ENCODE results near the gene LKAAEAR1. TPM values are rescaled to one million over a fixed set of nuclear protein-coding genes. Genes with fewer than 3 reads are reported as not detected.

LKAAEAR1 gene
- total and polyA plus RNA-seq, 9 of the 15 experiments (the other 6 are each of a cell fraction or from before 2014, with no cell fraction given) = not detected

GRCh38 chr20:64042054-64042781, 42.0 kb downstream of the LKAAEAR1 start (continued):
- no peak for TF ChIP-seq XRCC4 (IDR thresholded peaks at IDR 0.05; ENCODE audit: extremely low read depth, insufficient read depth, insufficient read length)
- peak; percentile 69; the same call in 1 of the 2 replicates for TF ChIP-seq PHF8 (IDR thresholded peaks at IDR 0.05; ENCODE audit: borderline replicate concordance, low read length)
- TF ChIP-seq CBX2 (IDR thresholded peaks at IDR 0.05; ENCODE audit: insufficient read depth, low read length, poor library complexity, severe bottlenecking) = no peak
- TF ChIP-seq TBP (optimal IDR thresholded peaks at IDR 0.05; ENCODE audit: low read depth, low read length) = peak; percentile 46
- 0 out of 2 replicates have a peak, but pooled peaks have one; percentile 49 for TF ChIP-seq SMARCE1 (IDR thresholded peaks at IDR 0.05)
- 0 out of 4 replicates have a peak, but pooled peaks of 1 of the 2 experiments have one; percentile 19 for TF ChIP-seq ETV6 (IDR thresholded peaks at IDR 0.05; ENCODE audit: borderline replicate concordance in 1 of 2, low read depth in 2 of 2, low read length in 1 of 2)
- TF ChIP-seq ETV6 (CRISPR knock-in tag; IDR thresholded peaks at IDR 0.05; ENCODE audit: borderline replicate concordance) = no peak
- peak; percentile 93 for TF ChIP-seq CCNT2 (IDR thresholded peaks at IDR 0.05; ENCODE audit: borderline replicate concordance, extremely low read depth, insufficient read length, low read depth, low read length)
- TF ChIP-seq SMAD1 (IDR thresholded peaks at IDR 0.05; ENCODE audit: low read depth, low read length, partially characterized antibody) = peak; percentile 23
- TF ChIP-seq EP300 (IDR thresholded peaks at IDR 0.05; ENCODE audit: low read length) = peak; percentile 53
- peak; percentile 93 for TF ChIP-seq CTBP1 (IDR thresholded peaks at IDR 0.05; ENCODE audit: borderline replicate concordance)
- 0 out of 2 replicates have a peak, but pooled peaks have one; percentile 37 for TF ChIP-seq PML (IDR thresholded peaks at IDR 0.05; ENCODE audit: low read length)
- TF ChIP-seq BRF1 (IDR thresholded peaks at IDR 0.05; ENCODE audit: borderline replicate concordance, extremely low read depth, insufficient read length) = no peak
- peak; percentile 51; the same call in 1 of the 2 replicates for TF ChIP-seq POLR2A (conservative IDR thresholded peaks at IDR 0.05)
- TF ChIP-seq SUPT5H (IDR thresholded peaks at IDR 0.05) = peak; percentile 50; the same call in 1 of the 2 replicates
- no peak for TF ChIP-seq RBM22 (IDR thresholded peaks at IDR 0.05; ENCODE audit: low read depth, low read length, poor library complexity, severe bottlenecking)
- no peak for TF ChIP-seq MYNN (IDR thresholded peaks at IDR 0.05)
- TF ChIP-seq MYNN (CRISPR knock-in tag; IDR thresholded peaks at IDR 0.05) = no peak
- TF ChIP-seq NFIC (IDR thresholded peaks at IDR 0.05) = peak; percentile 62
- peak; percentile 78 for TF ChIP-seq ZBTB40 (IDR thresholded peaks at IDR 0.05)
- TF ChIP-seq ZBTB40 (CRISPR knock-in tag; IDR thresholded peaks at IDR 0.05) = no peak
- peak; percentile 65 for TF ChIP-seq CREM (IDR thresholded peaks at IDR 0.05; ENCODE audit: low read depth)

Measured in K562 (cell line).